T-helper 17 cell (primary cell): ENCODE measurements around the gene CGB2. TPM values are rescaled to one million over a fixed set of nuclear protein-coding genes. Genes with fewer than 3 reads are reported as not detected.
A peak's percentile ranks its signal among the peaks of the same experiment; 100 is the strongest.
"Not testable (repeated sequence)": the region's sequence is repeated elsewhere in the genome, so short reads cannot be mapped to it uniquely, and the experiment has no call there.

Experiments
- ATAC-seq: fragments of 150-1000 bp; cut with Tn5 transposase; 2 replicates; pipeline ENCODE4 v1.10.0; 2021; ENCODE audit warnings: mild to moderate bottlenecking, moderate library complexity
- DNase-seq, 3 donors: peaks; one replicate each; pipeline versions ENCODE4 v3.0.0 to v3.0.0-alpha.2; 2020 to 2021
- H3K9me3 ChIP-seq: one replicate; pipeline ENCODE4 v1.7.0; 2013; ENCODE audit warnings: low read length, mild to moderate bottlenecking; ENCODE audit not compliant: control insufficient read depth, poor library complexity, severe bottlenecking
- H3K27ac Mint-ChIP-seq: one replicate; pipeline ENCODE4 v1.8.0; 2022; ENCODE audit warnings: mild to moderate bottlenecking, moderate library complexity, mixed read lengths
- H3K27me3 Mint-ChIP-seq: one replicate; pipeline ENCODE4 v1.8.0; 2022; ENCODE audit warnings: mixed read lengths
- H3K36me3 Mint-ChIP-seq: one replicate; pipeline ENCODE4 v1.8.0; 2022; ENCODE audit warnings: low read depth, mixed read lengths
- H3K4me1 Mint-ChIP-seq: one replicate; pipeline ENCODE4 v1.8.0; 2022; ENCODE audit warnings: mild to moderate bottlenecking, mixed read lengths
- H3K4me3 Mint-ChIP-seq: one replicate; pipeline ENCODE4 v1.8.0; 2022; ENCODE audit warnings: mild to moderate bottlenecking, moderate library complexity, mixed read lengths
- total RNA-seq, 4 donors: library from RNA in 2 of 4; stranded (reverse) in 2 of 4; gene quantifications; one replicate each; pipeline ENCODE4 v1.2.3 and lab custom pipeline; 2022 to 2026

Gene CGB2
- total RNA-seq, 2 donors from 2014 or later = not detected

- Mint-ChIP-seq H3K4me1 (peaks cover 19% of the 10 kb centered on the region), H3K27ac (no peak overlapping the region), H3K27me3 (peaks cover 5% of the 10 kb centered on the region), H3K36me3 (no peaks in the 10 kb centered on the region), H3K4me3 (no peak overlapping the region)
- no peaks in the 10 kb centered on the region for H3K9me3 ChIP-seq
- ATAC-seq (no peak), DNase-seq (no peak)
These were observed 15.4 kb upstream of the CGB2 start for GRCh38 chr19:49016067-49016839.

GRCh38 chr19:49017041-49017665 lies 14.5 kb upstream of the CGB2 start, which contains the start of gene LHB:
LHB (minus strand) TSS chr19:49017091; CDS start chr19:49017081, 10 bp downstream.
- no peaks in the 10 kb centered on the region for H3K36me3 Mint-ChIP-seq
- no peaks in the 10 kb centered on the region for H3K9me3 ChIP-seq
- DNase-seq (no peak), ATAC-seq (no peak)
- peak within 1 kb of the TSS; percentile 94 for H3K4me3 Mint-ChIP-seq
- peaks cover 9% of the 10 kb centered on the region for H3K27me3 Mint-ChIP-seq
- peaks cover 22% of the 10 kb centered on the region for H3K4me1 Mint-ChIP-seq
- no peak within 1 kb of the TSS for H3K27ac Mint-ChIP-seq

- H3K27ac Mint-ChIP-seq = no peak overlapping the region
- peaks cover 9% of the 10 kb centered on the region for H3K27me3 Mint-ChIP-seq
- H3K4me1 Mint-ChIP-seq = peaks cover 22% of the 10 kb centered on the region
- DNase-seq = peak; percentile 58 to 62 (median 58)
- no peaks in the 10 kb centered on the region for H3K9me3 ChIP-seq
- peak; percentile 90 for ATAC-seq
- no peaks in the 10 kb centered on the region for H3K36me3 Mint-ChIP-seq
- peak overlapping the region; percentile 94 for H3K4me3 Mint-ChIP-seq
These were observed 13.9 kb upstream of the CGB2 start for GRCh38 chr19:49017666-49018351.

- H3K9me3 ChIP-seq, H3K36me3 Mint-ChIP-seq, H3K27me3 Mint-ChIP-seq, ATAC-seq, DNase-seq: not testable (repeated sequence)
- H3K4me3 Mint-ChIP-seq = peak overlapping the region; percentile 94
- peak overlapping the region; percentile 73 for H3K27ac Mint-ChIP-seq
- H3K4me1 Mint-ChIP-seq = peaks cover 22% of the 10 kb centered on the region
These were observed 13.1 kb upstream of the CGB2 start for GRCh38 chr19:49018388-49019241.

- H3K4me3 Mint-ChIP-seq = peak overlapping the region; percentile 94
- ATAC-seq (peak; percentile 46), DNase-seq (peak; percentile 47 to 60 (median 59))
- H3K27me3 Mint-ChIP-seq = peaks cover 9% of the 10 kb centered on the region
- peak overlapping the region; percentile 73 for H3K27ac Mint-ChIP-seq
- H3K36me3 Mint-ChIP-seq = no peaks in the 10 kb centered on the region
- H3K9me3 ChIP-seq = no peaks in the 10 kb centered on the region
- peaks cover 22% of the 10 kb centered on the region for H3K4me1 Mint-ChIP-seq
These were observed 12.3 kb upstream of the CGB2 start for GRCh38 chr19:49019242-49019932.

- no peak for DNase-seq
- no peaks in the 10 kb centered on the region for H3K36me3 Mint-ChIP-seq
- no peaks in the 10 kb centered on the region for H3K9me3 ChIP-seq
- peaks cover 9% of the 10 kb centered on the region for H3K27me3 Mint-ChIP-seq
- ATAC-seq = no peak
- H3K27ac Mint-ChIP-seq = no peak overlapping the region
- peaks cover 22% of the 10 kb centered on the region for H3K4me1 Mint-ChIP-seq
- H3K4me3 Mint-ChIP-seq = peak overlapping the region; percentile 55
These were observed 11.3 kb upstream of the CGB2 start for GRCh38 chr19:49020342-49020741.

- no peak for DNase-seq
These were observed 10.5 kb upstream of the CGB2 start for GRCh38 chr19:49020931-49021895.

GRCh38 chr19:49022116-49022515 lies 9.6 kb upstream of the CGB2 start:
- peaks cover 22% of the 10 kb centered on the region for H3K4me1 Mint-ChIP-seq
- no peaks in the 10 kb centered on the region for H3K9me3 ChIP-seq
- H3K27me3 Mint-ChIP-seq = peaks cover 9% of the 10 kb centered on the region
- ATAC-seq (no peak), DNase-seq (no peak)
- H3K36me3 Mint-ChIP-seq = no peaks in the 10 kb centered on the region
- no peak overlapping the region for H3K4me3 Mint-ChIP-seq
- H3K27ac Mint-ChIP-seq = no peak overlapping the region

More at GRCh38 chr19:49020931-49021895, 10.5 kb upstream of the CGB2 start:
- Mint-ChIP-seq H3K36me3 (no peaks in the 10 kb centered on the region), H3K27me3 (peaks cover 9% of the 10 kb centered on the region), H3K4me3 (peak overlapping the region; percentile 64), H3K27ac (peak overlapping the region; percentile 87), H3K4me1 (peaks cover 22% of the 10 kb centered on the region)
- no peaks in the 10 kb centered on the region for H3K9me3 ChIP-seq
- no peak for ATAC-seq

- not testable (repeated sequence) for ATAC-seq, DNase-seq, H3K27ac Mint-ChIP-seq, H3K27me3 Mint-ChIP-seq, H3K36me3 Mint-ChIP-seq, H3K4me3 Mint-ChIP-seq, H3K9me3 ChIP-seq
- peaks cover 13% of the 10 kb centered on the region for H3K4me1 Mint-ChIP-seq
These were observed 7.5 kb upstream of the CGB2 start, which contains the start of gene CGB3 for GRCh38 chr19:49024233-49024632. CGB3 (minus strand) TSS chr19:49024333; CDS start chr19:49023971, 362 bp downstream.

GRCh38 chr19:49025088-49025487 lies 6.6 kb upstream of the CGB2 start:
- not testable (repeated sequence) for H3K27ac Mint-ChIP-seq, H3K4me3 Mint-ChIP-seq, H3K36me3 Mint-ChIP-seq, DNase-seq, ATAC-seq, H3K9me3 ChIP-seq
- H3K27me3 Mint-ChIP-seq = peaks cover 13% of the 10 kb centered on the region
- H3K4me1 Mint-ChIP-seq = peaks cover 12% of the 10 kb centered on the region

- H3K9me3 ChIP-seq, H3K4me1 Mint-ChIP-seq, H3K27ac Mint-ChIP-seq, H3K36me3 Mint-ChIP-seq, H3K4me3 Mint-ChIP-seq, DNase-seq, ATAC-seq: not testable (repeated sequence)
- H3K27me3 Mint-ChIP-seq = peaks cover 13% of the 10 kb centered on the region
These were observed 6.1 kb upstream of the CGB2 start for GRCh38 chr19:49025599-49025998.
